Fibroblast of lung (primary cell): ENCODE data around the gene EEF2K.

ENCODE experiments used
- EZH2 ChIP-seq: IDR thresholded peaks from 2 replicates; pipeline ENCODE4 v1.5.1; 2012; ENCODE audit warnings: low read length, control low read depth, mild to moderate bottlenecking; ENCODE audit errors: missing control alignments
- TF ChIP-seq, protein P1 (sequence below), 2 donors: IDR thresholded peaks in 1 of 2; conservative IDR thresholded peaks in 1 of 2; 1 replicate in 1 of 2; 2 replicates in 1 of 2; pipeline ENCODE4 v1.5.1; 2011 to 2012; ENCODE audit warnings: low read length in 2 of 2, control low read depth in 1 of 2, inconsistent platforms in 1 of 2, low read depth in 1 of 2, mild to moderate bottlenecking in 1 of 2

DNA sequence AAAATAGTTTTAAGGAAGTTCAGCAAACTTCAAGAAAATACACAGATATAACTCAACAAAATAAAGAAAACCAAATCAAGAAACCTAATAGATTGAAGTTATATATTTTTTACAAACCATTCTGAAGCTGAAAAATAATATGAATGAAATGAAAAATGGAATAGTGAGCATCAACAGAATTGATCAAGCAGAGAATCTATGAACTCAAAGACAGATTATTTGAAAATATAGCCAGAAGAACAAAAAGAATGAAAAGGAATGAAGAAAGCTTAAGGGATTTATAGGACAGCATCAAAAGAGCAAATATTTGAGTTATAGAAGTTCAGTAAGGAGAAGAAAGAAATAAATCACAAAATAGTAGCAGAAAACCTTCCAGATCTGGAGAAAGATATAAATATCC is 130.5 kb downstream of the EEF2K start:
- TF ChIP-seq, protein P1, sequence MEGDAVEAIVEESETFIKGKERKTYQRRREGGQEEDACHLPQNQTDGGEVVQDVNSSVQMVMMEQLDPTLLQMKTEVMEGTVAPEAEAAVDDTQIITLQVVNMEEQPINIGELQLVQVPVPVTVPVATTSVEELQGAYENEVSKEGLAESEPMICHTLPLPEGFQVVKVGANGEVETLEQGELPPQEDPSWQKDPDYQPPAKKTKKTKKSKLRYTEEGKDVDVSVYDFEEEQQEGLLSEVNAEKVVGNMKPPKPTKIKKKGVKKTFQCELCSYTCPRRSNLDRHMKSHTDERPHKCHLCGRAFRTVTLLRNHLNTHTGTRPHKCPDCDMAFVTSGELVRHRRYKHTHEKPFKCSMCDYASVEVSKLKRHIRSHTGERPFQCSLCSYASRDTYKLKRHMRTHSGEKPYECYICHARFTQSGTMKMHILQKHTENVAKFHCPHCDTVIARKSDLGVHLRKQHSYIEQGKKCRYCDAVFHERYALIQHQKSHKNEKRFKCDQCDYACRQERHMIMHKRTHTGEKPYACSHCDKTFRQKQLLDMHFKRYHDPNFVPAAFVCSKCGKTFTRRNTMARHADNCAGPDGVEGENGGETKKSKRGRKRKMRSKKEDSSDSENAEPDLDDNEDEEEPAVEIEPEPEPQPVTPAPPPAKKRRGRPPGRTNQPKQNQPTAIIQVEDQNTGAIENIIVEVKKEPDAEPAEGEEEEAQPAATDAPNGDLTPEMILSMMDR (conservative IDR thresholded peaks at IDR 0.05 in 1 of 2, IDR thresholded peaks at IDR 0.05 in 1 of 2; ENCODE audit: low read depth in 1 of 2, low read length in 2 of 2) = no peak
- TF ChIP-seq EZH2 = no peak
